SH-SY5Y (cell line): ENCODE results near the gene IFNL3.

Experiments used
- GATA2 ChIP-seq: IDR thresholded peaks from 2 replicates; pipeline ENCODE4 v1.6.1; 2011; ENCODE audit warnings: mild to moderate bottlenecking, low read depth, low read length
- GATA3 ChIP-seq: IDR thresholded peaks from 2 replicates; pipeline ENCODE4 v1.6.1; 2011; ENCODE audit warnings: low read depth, mild to moderate bottlenecking, low read length, moderate library complexity

Gene IFNL3

DNA sequence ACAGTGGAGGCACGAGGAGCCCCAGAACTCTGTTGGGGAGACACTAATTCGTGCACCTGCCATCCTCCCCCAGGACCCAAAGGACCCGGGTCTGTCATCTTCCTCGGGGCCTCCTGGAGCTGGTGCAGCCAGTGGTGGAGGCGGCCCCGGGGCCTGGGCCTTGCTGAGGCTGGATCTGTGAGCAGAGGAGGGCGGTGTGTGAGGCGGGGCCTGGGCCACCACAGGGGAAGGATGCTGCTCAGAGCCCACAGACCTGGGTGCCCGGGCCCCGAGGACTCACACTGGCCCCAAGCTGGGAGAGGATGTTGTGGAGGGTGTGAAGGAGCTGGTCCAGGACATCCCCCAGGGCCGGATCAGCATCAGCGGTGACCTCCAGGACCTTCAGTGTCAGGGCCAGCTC lies 8.3 kb downstream of the IFNL3 start:
- TF ChIP-seq GATA3 (no peak), GATA2 (no peak)

DNA sequence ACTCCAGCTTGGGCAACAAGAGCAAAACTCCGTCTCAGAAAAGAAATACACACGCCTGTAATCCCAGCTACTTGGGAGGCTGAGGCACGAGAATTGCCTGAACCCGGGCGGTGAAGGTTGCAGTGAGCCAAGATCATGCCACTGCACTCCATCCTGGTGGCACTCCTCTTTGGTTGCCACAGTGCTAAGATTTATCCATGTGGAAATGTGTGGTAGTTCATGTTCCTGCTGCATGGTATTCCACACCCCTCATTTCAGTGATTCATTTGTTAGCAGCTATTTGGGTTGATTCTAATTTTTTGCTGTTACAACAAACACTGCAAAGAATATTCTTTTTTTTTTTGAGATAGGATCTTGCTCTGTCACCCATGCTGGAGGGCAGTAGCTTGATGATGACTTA lies 12.1 kb downstream of the IFNL3 start:
- TF ChIP-seq GATA2, result no peak
- no peak for TF ChIP-seq GATA3

DNA sequence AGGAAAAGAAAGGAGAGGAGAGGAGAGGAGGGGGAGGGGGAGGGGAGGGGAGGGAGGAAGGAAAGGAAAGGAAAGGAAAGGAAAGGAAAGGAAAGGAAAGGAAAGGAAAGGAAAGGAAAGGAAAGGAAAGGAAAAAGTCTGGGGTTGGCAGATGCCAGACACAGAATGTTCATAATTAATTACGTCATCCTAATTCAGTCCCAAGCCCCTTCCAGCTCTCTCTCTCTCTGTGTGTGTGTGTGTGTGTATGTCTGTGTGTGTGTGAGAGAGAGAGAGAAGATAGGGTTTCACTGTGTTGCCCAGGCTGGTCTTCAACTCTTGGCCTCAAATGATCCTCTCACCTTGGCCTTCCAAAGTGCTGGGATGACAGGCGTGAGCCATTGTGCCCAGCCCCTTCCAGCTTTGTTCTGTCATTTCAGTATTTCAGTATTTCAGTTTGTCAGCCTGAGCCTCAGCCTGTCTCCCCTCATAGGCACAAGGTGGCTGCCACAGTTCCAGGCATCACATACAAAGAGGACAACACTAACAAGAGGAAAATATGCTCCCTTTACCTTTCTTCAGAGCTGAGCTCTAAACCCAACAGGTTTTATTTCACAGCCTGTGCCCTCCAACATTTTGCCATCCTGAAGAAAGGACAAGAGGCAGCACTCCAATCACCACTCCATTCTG lies 14.6 kb downstream of the IFNL3 start:
- TF ChIP-seq GATA2 (no peak), GATA3 (no peak)

DNA sequence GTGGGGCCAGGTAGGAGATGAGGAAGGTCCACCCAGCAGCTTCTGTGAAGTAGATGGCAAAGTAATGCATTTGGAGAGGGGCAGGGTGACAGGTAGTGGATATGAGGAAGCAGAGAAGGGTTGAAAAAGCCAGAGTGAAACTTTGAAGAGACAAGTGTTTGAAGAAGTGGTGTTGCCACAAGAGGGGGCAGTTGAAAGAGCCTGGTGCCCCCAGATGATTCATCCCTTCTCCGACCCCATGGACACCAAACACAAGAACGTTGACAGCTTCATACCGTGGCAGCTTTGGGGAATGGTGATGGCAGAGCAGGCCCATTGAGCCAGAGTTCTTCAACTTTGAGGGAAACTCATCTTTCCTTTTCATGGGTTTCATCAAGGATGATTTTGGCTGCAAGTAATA lies 19.9 kb downstream of the IFNL3 start:
- TF ChIP-seq GATA2 (no peak), GATA3 (no peak)

DNA sequence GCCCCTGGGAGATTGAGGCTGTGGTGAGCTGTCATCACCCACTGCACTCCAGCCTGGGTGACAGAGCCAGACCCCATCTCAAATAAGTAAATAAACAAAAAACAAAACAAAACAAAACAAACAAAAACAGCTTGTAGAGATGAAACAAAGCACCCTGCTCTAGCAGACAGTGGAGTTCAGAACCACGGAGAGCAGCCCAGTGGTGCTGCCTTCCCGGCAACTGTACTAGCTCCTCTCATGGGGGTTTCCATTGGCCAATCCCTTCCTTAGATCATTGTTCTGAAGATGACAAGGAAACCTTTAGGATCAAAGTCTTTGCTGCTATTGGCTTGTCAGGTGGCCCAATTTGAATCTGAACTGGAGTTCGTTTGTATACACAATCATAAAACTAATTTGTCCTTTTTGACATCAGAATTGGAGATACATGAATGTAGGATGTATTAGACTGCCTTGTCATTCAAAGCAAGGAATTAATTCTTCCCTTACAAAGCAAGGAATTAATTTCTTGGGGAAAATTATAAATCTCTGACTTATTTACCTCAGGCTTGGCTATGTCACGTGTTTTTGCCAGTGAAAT lies 21.0 kb downstream of the IFNL3 start:
- no peak for TF ChIP-seq GATA3

DNA sequence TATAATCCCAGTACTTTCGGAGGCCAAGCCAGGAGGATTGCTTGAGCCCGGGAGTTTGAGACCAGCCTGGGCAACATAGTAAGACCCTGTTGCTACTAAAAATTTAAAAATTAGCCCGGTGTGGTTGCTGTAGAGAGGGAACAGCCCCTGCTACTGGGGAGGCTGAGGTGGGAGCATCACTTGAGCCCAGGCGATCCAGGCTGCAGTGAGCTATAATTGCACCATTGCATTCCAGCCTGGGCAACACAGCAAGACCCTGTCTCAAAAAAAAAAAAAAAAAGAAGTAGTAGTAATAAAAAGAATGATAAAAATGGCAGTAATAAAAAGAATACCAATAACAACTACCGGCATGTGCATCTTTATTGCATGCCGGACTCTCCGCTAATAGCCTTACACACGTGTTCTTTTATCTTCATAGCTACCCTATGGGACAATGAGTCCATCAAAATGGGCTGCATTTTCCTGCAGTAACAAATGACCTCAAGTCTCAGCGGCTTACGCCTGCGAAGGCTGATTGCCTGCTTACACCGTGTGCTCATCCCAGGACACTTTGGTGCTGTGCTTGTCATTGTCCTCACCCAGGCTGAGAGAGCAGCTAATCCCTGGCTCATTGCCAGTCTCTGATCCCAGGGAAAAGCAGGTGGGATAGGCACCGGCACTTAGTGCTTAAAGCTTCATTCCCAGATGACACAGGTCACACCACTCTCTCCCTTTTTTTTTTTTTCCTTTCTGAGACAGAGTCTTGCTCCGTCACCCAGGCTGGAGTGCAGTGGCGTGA lies 26.4 kb downstream of the IFNL3 start:
- TF ChIP-seq GATA2, result no peak
- no peak for TF ChIP-seq GATA3

DNA sequence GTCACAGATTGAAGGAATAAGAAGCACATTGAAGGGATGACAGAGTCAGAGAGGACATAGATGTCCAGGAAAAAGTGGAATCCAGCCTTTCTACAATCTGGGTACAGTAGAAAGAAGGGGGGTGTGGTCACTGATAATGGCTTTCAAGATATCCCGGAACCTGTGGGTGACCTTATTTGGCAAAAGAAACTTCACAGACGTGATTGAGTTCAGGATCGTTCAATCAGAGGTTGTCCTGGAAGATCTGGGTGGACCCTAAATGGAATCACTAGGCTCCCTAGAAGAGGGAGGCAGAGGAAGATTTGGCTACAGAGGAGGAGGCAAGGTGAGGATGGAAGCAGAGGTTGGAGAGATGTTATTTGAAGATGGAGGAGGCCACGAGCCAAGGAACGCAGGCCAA lies 27.7 kb downstream of the IFNL3 start:
- no peak for TF ChIP-seq GATA3
- no peak for TF ChIP-seq GATA2

- TF ChIP-seq GATA2 (no peak), GATA3 (no peak)
These were observed 32.4 kb downstream of the IFNL3 start for GRCh38 chr19:39212375-39212742.

DNA sequence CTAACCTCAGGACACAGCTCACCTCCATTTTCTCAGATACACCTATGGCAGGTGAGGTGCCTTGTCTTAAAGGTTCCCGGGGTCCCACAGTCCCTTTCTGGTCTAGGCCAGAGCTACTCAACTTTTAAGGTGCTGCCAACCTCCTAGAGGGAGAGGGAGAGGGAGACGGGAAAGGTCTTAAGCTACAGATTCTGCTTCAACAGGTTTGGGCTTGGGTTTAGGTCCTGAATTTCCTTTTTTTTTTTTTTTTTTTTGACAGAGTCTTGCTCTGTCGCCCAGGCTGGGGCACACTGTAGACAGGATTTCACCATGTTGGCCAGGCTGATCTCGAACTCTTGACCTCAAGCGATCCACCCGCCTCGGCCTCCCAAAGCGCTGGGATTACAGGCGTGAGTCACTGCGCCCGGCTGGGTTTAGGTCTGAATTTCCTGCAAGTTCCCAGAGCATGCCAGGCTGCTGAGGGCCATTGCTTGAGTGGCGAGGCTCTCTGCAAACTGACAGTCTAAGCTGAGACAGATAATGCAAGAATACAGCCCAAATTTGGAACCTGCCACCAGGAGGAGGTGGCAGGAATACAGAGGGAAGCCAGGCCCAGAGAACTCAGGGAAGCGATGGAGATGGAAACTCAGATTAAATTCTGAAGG lies 33.0 kb downstream of the IFNL3 start:
- no peak for TF ChIP-seq GATA3
- no peak for TF ChIP-seq GATA2

GRCh38 chr19:39209196-39209595 lies 35.6 kb downstream of the IFNL3 start:
- TF ChIP-seq GATA2 (no peak), GATA3 (no peak)

DNA sequence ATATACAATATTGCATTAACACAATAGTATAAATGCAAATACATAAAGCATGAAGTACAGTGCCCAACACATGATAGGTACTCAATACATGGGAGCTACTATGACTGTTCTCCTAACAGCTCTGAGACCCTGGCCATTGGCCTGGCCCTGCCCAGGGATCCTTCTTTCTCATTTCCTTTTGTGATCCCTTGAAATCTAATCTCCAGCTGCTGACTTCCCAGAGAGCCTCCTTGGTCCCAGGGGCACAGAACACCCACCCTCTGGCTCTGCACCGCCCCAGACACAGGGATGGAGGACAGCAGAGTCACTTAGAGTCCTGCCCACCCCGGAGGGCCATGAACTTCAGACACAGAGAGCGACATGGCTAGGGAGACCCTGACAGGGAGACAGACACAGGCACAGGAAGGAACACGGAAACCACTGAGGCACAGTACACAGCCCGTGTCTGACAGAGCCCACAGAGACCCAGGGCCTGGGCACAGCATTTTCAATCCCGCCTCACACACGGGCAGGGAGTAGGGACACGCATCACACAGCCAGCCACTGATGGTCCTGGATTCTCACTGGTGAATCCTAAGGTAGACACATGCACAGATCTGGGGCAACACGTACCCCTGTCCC lies 36.5 kb downstream of the IFNL3 start:
- no peak for TF ChIP-seq GATA2
- no peak for TF ChIP-seq GATA3

GRCh38 chr19:39207293-39207836 lies 37.4 kb downstream of the IFNL3 start:
- TF ChIP-seq GATA2, result no peak
- TF ChIP-seq GATA3, result no peak

GRCh38 chr19:39206122-39206521 lies 38.7 kb downstream of the IFNL3 start:
- no peak for TF ChIP-seq GATA3
- no peak for TF ChIP-seq GATA2

- no peak for TF ChIP-seq GATA2
- TF ChIP-seq GATA3, result no peak
These were observed 39.4 kb downstream of the IFNL3 start for GRCh38 chr19:39205449-39205764.
